ENCODE data around the gene TIMM9.
A peak's percentile ranks its signal among the peaks of the same experiment; 100 is the strongest.
"Not testable (repeated sequence)": the region's sequence is repeated elsewhere in the genome, so short reads cannot be mapped to it uniquely, and the experiment has no call there.

The TIMM9 gene

GRCh38 chr14:58398495-58398894 lies 28.8 kb downstream of the TIMM9 start:
- DNase-seq (ENCODE audit: low read depth, low spot score), result no peak

DNA sequence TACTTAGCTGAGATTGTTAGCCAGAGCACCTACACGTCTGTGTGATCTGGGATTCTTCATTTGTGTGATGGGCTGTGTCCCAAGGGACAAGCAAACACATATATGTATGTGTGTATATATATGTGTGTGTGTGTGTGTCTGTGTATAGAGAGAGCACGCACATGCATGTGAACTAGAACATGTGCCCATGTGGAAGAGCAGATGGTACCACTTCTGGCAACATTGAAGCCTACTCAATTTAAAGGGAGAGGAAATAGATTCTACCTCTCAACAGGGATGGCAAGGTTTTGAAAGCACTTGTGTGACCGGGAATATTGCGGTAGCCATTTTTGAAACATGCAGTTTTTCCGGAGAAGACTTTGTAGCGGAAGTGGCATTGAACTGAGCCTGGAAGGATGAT lies 30.2 kb downstream of the TIMM9 start:
- no peak for DNase-seq (ENCODE audit: low read depth, low spot score)

DNA sequence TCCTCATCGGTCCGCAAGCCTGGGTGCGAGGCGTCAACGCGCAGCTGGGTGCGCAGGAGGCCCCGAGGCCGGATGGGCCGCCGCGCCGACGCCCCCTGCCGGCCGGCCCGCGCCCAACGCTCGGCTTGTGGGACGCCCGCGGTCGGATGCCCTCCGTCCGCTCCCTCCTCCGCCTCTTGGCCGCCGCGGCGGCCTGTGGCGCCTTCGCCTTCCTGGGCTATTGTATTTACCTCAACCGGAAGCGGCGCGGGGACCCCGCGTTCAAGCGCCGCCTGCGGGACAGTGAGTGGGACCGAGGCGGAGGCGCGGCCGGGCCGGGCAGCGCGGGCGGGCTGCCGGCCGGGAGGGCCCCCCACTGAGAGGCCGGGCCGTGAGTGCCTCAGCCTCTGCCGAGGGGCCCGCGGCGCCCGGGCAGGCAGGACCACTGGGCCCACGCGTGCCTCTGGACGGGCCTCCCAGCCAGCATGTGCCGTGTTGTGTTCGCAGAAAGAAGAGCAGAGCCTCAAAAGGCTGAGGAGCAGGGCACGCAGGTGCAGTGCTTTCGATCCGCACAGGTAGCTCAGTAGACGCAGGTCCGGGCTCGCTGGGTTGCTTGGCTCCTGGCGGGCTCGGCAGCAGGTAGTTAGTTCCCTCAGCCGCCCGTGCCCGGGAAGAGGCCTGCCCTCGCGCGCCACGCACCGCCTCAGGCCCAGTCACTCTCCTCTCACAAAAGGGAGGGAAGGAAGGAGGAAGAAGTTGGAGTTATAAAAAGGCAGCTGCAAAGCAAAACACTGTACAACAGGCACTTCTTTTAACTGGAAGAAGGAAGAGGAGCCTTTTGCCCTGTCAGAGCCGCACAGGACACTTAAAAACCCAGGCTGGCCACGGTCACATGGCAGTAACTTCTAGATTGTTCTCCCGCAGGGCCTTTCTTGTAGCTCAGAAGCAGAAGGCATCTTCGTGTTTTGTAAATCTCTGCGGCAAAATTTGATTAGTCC lies 31.2 kb downstream of the TIMM9 start, which contains the start of gene TOMM20L:
Gene TOMM20L (plus strand): TSS at position 119 of the 977 bp plus-strand sequence. CDS start 28 bp downstream, at position 147.
- peak; percentile 89 for DNase-seq (ENCODE audit: low read depth, low spot score)

- no peak for DNase-seq (ENCODE audit: low read depth, low spot score)
These were observed 31.8 kb downstream of the TIMM9 start for GRCh38 chr14:58395562-58395811.

DNA sequence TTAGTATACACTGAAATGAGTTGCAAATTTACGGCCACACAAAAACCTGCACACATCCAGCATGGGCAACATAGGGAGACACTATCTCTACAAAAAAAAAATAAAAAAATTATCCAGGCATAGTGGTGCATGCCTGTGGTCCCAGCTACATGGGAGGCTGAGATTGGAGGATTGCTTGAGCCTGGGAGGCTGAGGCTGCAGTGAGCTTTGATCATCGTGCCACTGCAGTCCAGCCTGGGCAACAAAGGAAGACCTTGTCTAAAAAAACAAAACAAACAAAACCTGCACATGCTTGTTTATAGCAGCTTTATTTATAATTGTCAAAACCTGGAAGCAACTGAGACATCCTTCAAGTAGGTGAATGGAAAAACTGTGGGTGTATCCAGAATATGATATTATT lies 36.5 kb downstream of the TIMM9 start:
- DNase-seq (ENCODE audit: low read depth, low spot score), result no peak

- DNase-seq (ENCODE audit: low read depth, low spot score), result no peak
These were observed 50.5 kb downstream of the TIMM9 start for GRCh38 chr14:58376791-58377190.

GRCh38 chr14:58368956-58369355 lies 58.4 kb downstream of the TIMM9 start:
- no peak for DNase-seq (ENCODE audit: low read depth, low spot score)

DNA sequence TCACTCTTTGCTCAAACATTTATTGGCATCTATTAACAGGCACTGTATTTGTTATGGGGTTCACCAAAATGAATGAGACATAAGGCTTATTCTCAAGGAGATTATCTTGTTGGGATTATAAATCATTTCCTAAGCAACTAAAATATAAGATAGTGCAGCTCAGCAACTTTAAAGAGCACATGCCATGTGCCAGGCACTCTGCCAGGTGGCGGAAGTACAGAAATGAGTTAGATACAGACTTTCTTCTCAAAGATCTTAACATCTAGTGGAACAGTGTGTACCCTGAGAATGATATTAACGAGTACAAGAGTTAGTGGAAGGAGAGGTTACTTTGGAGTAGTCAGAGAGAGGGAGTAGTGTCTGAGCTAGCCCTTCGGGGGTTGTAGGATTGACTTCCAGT lies 60.0 kb downstream of the TIMM9 start:
- DNase-seq (ENCODE audit: low read depth, low spot score), result no peak

DNA sequence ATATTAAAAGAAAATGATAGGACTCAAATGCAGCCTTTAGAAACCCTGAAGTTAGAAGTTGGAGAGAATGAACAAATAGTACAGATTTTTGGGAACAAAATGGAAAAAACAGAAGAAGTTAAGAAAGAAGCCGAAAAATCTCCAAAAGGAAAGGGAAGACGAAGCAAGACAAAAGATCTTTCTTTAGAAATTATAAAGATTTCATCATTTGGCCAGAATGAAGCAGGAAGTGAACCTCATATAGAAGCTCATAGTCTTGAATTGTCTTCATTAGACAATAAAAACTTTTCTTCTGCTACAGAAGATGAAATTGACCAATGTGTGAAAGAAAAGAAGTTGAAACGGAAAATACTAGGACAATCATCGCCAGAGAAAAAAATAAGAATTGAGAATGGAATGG lies 63.0 kb downstream of the TIMM9 start:
- no peak for DNase-seq (ENCODE audit: low read depth, low spot score)

- no peak for DNase-seq (ENCODE audit: low read depth, low spot score)
These were observed 64.4 kb downstream of the TIMM9 start for GRCh38 chr14:58362798-58363412.

- DNase-seq (ENCODE audit: low read depth, low spot score), result not testable (repeated sequence)
These were observed 65.1 kb downstream of the TIMM9 start for GRCh38 chr14:58362272-58362671.
